Endothelial cell of umbilical vein (primary cell): ENCODE data around the gene CMIP. TPM values are rescaled to one million over a fixed set of nuclear protein-coding genes. Genes with fewer than 3 reads are reported as not detected.

Experiments used
- BruUV-seq: library from RNA; stranded (reverse); fragments of 400-500 nt; replicated peaks from 2 replicates; lab custom pipeline; 2021; lab: Mats Ljungman, UMichigan
- CTCF ChIA-PET: fragments of 300-600, 350-600 bp; sonication (Branson Sonifier 250); formaldehyde crosslinking; loops from one replicate; lab custom pipeline; 2021; ENCODE audit warnings: antibody characterized with exemption, inconsistent platforms; lab: Charles Lee
- POLR2A ChIA-PET: fragments of 300-600, 350-600 bp; sonication (Branson Sonifier 250); formaldehyde crosslinking; loops from one replicate; lab custom pipeline; 2021; ENCODE audit warnings: antibody characterized with exemption, inconsistent platforms; lab: Charles Lee
- DNase-seq: peaks from one replicate; pipeline ENCODE4 v3.0.0-alpha.2; 2011; ENCODE audit warnings: low read depth, low spot score
- FAIRE-seq: peaks from 2 replicates; lab custom pipeline; 2011; peaks lifted over from hg19 to GRCh38; lab: Jason Lieb, UNC
- H2AFZ ChIP-seq: 2 replicates; pipeline ENCODE4 v1.6.0; 2012; ENCODE audit warnings: low read depth, low read length, control low read depth, inconsistent platforms
- H3K27ac ChIP-seq: 2 replicates; pipeline ENCODE4 v1.5.1; 2011; ENCODE audit warnings: low read depth, mild to moderate bottlenecking, control low read depth, low read length, moderate library complexity; ENCODE audit not compliant: insufficient read depth
- H3K27me3 ChIP-seq, 2 experiments: 2 replicates each; pipeline versions ENCODE4 v1.6.0 to v1.6.1; 2011; ENCODE audit warnings: low read length in 2 of 2, mixed read lengths in 1 of 2; ENCODE audit not compliant: control insufficient read depth in 2 of 2, insufficient read depth in 2 of 2
- H3K36me3 ChIP-seq, 2 experiments: 2 replicates in 1 of 2; 3 replicates in 1 of 2; pipeline ENCODE4 v1.5.1; 2011; ENCODE audit warnings: low read length in 2 of 2, mild to moderate bottlenecking in 1 of 2, moderate library complexity in 1 of 2; ENCODE audit not compliant: control insufficient read depth in 2 of 2, insufficient read depth in 2 of 2; ENCODE audit errors: extremely low read depth in 1 of 2
- H3K4me1 ChIP-seq: 3 replicates; pipeline ENCODE4 v1.5.1; 2011; ENCODE audit warnings: mild to moderate bottlenecking, low read length; ENCODE audit not compliant: control insufficient read depth, insufficient read depth; ENCODE audit errors: extremely low read depth
- H3K4me2 ChIP-seq: 2 replicates; pipeline ENCODE4 v1.6.1; 2011; ENCODE audit warnings: low read length, control low read depth, mixed read lengths; ENCODE audit not compliant: insufficient read depth
- H3K4me3 ChIP-seq, 3 experiments: fragments of 200-600 bp in 1 of 3; sonication (generic), shearing (Covaris generic) in 1 of 3; replicated peaks in 1 of 3; 2 replicates each; pipeline ENCODE4 v1.5.1; 2011 to 2016; ENCODE audit warnings: control low read depth in 3 of 3, low read length in 3 of 3, mild to moderate bottlenecking in 2 of 3, inconsistent platforms in 1 of 3, low read depth in 1 of 3, moderate library complexity in 1 of 3; ENCODE audit not compliant: insufficient read depth in 1 of 3
- H3K79me2 ChIP-seq: 2 replicates; pipeline ENCODE4 v1.6.0; 2012; ENCODE audit warnings: low read length, inconsistent platforms; ENCODE audit not compliant: control insufficient read depth, insufficient read depth
- H3K9ac ChIP-seq: replicated peaks from 2 replicates; pipeline ENCODE3; 2011; ENCODE audit warnings: low read length, control low read depth; ENCODE audit not compliant: insufficient read depth; ENCODE audit errors: extremely low read depth
- H3K9me1 ChIP-seq: replicated peaks from 3 replicates; pipeline ENCODE4 v1.6.0; 2011; ENCODE audit warnings: mild to moderate bottlenecking, low read length; ENCODE audit not compliant: control insufficient read depth, insufficient read depth; ENCODE audit errors: extremely low read depth
- H3K9me3 ChIP-seq: replicated peaks from 2 replicates; pipeline ENCODE4 v1.5.1; 2012; ENCODE audit warnings: low read length, inconsistent platforms; ENCODE audit not compliant: control insufficient read depth, insufficient read depth
- H4K20me1 ChIP-seq: replicated peaks from 2 replicates; pipeline ENCODE3; 2011; ENCODE audit warnings: mild to moderate bottlenecking, low read length; ENCODE audit not compliant: control insufficient read depth, insufficient read depth; ENCODE audit errors: extremely low read depth
- EZH2 ChIP-seq: IDR thresholded peaks from 2 replicates; pipeline ENCODE4 v1.6.1; 2012; ENCODE audit warnings: borderline replicate concordance, low read depth, mild to moderate bottlenecking, moderate library complexity, low read length, inconsistent platforms; ENCODE audit not compliant: severe bottlenecking
- FOS ChIP-seq: IDR thresholded peaks from 2 replicates; pipeline ENCODE4 v1.6.1; 2011; ENCODE audit warnings: mild to moderate bottlenecking, low read length, moderate library complexity, borderline replicate concordance; ENCODE audit not compliant: insufficient read depth
- GATA2 ChIP-seq: IDR thresholded peaks from 2 replicates; pipeline ENCODE4 v1.7.0; 2011; ENCODE audit warnings: low read depth, mild to moderate bottlenecking, moderate library complexity, mixed read lengths, low read length; ENCODE audit not compliant: insufficient read length, insufficient read depth
- JUN ChIP-seq: IDR thresholded peaks from 2 replicates; pipeline ENCODE4 v1.6.1; 2011; ENCODE audit warnings: borderline replicate concordance, low read depth; ENCODE audit not compliant: insufficient read length, insufficient read depth
- MYC ChIP-seq: IDR thresholded peaks from one replicate; pipeline ENCODE4 v1.6.1; 2011; ENCODE audit warnings: mild to moderate bottlenecking, low read depth, low read length
- POLR2A ChIP-seq: IDR thresholded peaks from 2 replicates; pipeline ENCODE4 v1.6.1; 2012; ENCODE audit warnings: low read depth, mild to moderate bottlenecking, control low read depth, low read length
- POLR2AphosphoS5 ChIP-seq: IDR thresholded peaks from 2 replicates; pipeline ENCODE4 v1.6.1; 2012; ENCODE audit warnings: low read depth, mild to moderate bottlenecking, control low read depth, low read length, moderate library complexity; ENCODE audit not compliant: insufficient read depth
- dilution Hi-C: fragments of 300-500 bp; cut with MboI; formaldehyde crosslinking; loops from one replicate; pipeline ENCODE4 v1.15.0; 2019; ENCODE audit warnings: low sequenced_read_pairs; ENCODE audit not compliant: extremely low pct_ligation_motif_present
- intact Hi-C: fragments of 100-400 bp; cut with micrococcal nuclease; formaldehyde crosslinking; loops from one replicate; pipeline ENCODE4 v1.10.0; 2022
- polyA plus RNA-seq, 4 experiments: library from polyadenylated mRNA; depleted of rRNA in 3 of 4; stranded (reverse) in 3 of 4; unstranded in 1 of 4; fragments of >200 nt; gene quantifications; 2 replicates each; pipeline versions ENCODE4 v1.2.1 to v1.2.3, GENCODE V29; 2011 to 2012; ENCODE audit warnings: missing spikeins in 1 of 4
- total RNA-seq: library from RNA; stranded (reverse); gene quantifications from 2 replicates; pipeline ENCODE4 v1.2.3, GENCODE V29; 2021
- TF ChIP-seq, protein P1 (sequence below), 2 donors: IDR thresholded peaks; 1 replicate in 1 of 2; 2 replicates in 1 of 2; pipeline ENCODE4 v1.5.1; 2011; ENCODE audit warnings: low read length in 2 of 2, mild to moderate bottlenecking in 2 of 2, moderate library complexity in 2 of 2, control low read depth in 1 of 2, inconsistent platforms in 1 of 2, low read depth in 1 of 2; ENCODE audit not compliant: insufficient read depth in 1 of 2; ENCODE audit errors: extremely low read depth in 1 of 2
- TF ChIP-seq, protein P2 (sequence below): IDR thresholded peaks from 2 replicates; pipeline ENCODE4 v1.6.1; 2011; ENCODE audit not compliant: insufficient read depth, insufficient read length

CMIP gene
- total and polyA plus RNA-seq, 2 donors (not counting 3 experiments of a cell fraction or from before 2014, with no cell fraction given): 29.0 to 101 TPM

DNA sequence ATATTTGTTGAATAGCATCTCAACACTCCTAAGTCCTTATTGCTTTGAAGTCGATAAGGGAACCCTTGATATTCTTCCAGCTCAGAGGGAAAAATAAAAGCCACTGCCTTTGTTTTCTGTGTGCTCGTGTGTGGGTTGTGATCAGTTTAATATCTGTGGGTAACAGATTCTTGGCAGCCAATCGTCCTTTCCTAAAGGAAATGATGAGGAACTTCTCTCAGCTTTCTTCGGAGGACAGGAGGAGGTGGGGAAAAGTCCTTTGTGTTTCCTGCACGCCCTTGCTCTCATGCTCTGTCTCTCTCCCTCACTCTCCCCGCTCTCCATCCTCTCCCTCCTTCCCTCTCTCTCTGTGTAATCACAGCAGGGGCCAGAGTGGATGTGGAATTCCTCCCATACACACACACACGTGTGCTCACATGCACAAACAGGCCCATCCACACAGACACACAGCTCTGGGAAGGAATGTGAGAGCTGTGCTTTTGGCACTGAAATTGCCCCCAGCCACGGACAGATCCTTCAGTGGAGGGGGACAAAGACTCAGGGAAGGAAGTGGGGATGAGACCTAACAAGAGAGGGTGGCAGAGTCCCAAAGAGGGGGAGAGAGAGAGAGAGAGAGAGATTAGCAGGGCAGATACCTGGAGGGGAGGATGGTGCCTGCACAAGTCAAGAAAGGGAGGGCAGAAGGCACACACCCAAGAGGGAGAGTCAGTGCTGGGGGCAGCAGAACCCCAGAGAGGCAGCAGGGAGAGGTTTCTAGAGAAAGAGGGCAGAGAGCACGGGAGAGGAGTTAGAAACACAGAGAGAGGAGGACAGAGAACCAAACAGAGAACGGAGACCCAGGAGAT is 250.9 kb downstream of the CMIP start:
- intact Hi-C loops (loop anchor here (1.0 to 5.0 kb wide), 4 partner anchors 9 to 758 kb away; no protein-coding TSS in a partner anchor), dilution Hi-C loops (no loop called here)
- Histone ChIP-seq H3K4me3 (no peak overlapping the region), H4K20me1 (no peaks in the 10 kb centered on the region), H3K9me3 (no peaks in the 10 kb centered on the region), H3K36me3 (peaks cover 4 to 19% of the 10 kb centered on the region in 2 experiments), H3K79me2 (no peaks in the 10 kb centered on the region), H3K27ac (peak overlapping the region; percentile 98), H3K4me2 (peak overlapping the region; percentile 35), H3K27me3 (no peaks in the 10 kb centered on the region), H3K4me1 (peaks cover 64% of the 10 kb centered on the region), H2AFZ (no peak overlapping the region), H3K9ac (peak overlapping the region; percentile 86), H3K9me1 (no peaks in the 10 kb centered on the region)
- TF ChIP-seq MYC (no peak), GATA2 (peak; percentile 73), JUN (peak; percentile 35), EZH2 (no peak), POLR2A (no peak), POLR2AphosphoS5 (peak; percentile 38), FOS (no peak)
- TF ChIP-seq, protein P1, sequence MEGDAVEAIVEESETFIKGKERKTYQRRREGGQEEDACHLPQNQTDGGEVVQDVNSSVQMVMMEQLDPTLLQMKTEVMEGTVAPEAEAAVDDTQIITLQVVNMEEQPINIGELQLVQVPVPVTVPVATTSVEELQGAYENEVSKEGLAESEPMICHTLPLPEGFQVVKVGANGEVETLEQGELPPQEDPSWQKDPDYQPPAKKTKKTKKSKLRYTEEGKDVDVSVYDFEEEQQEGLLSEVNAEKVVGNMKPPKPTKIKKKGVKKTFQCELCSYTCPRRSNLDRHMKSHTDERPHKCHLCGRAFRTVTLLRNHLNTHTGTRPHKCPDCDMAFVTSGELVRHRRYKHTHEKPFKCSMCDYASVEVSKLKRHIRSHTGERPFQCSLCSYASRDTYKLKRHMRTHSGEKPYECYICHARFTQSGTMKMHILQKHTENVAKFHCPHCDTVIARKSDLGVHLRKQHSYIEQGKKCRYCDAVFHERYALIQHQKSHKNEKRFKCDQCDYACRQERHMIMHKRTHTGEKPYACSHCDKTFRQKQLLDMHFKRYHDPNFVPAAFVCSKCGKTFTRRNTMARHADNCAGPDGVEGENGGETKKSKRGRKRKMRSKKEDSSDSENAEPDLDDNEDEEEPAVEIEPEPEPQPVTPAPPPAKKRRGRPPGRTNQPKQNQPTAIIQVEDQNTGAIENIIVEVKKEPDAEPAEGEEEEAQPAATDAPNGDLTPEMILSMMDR (IDR thresholded peaks at IDR 0.05; ENCODE audit: extremely low read depth in 1 of 2, insufficient read depth in 1 of 2, low read depth in 1 of 2, low read length in 2 of 2): no peak
- TF ChIP-seq, protein P2, sequence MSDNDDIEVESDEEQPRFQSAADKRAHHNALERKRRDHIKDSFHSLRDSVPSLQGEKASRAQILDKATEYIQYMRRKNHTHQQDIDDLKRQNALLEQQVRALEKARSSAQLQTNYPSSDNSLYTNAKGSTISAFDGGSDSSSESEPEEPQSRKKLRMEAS: peak; percentile 21
- BruUV-seq: no TSS peak
- ChIA-PET CTCF (interaction anchor here (0.6 to 5.2 kb wide), 8 partner anchors 9 to 328 kb away, joined by 3 to 85 read pairs (median 4); no protein-coding TSS in a partner anchor), POLR2A (interaction anchor here (0.7 to 1.5 kb wide), 4 partner anchors 9 to 83 kb away, joined by 3 to 10 read pairs (median 4); no protein-coding TSS in a partner anchor)
- peak; percentile 95 for DNase-seq
- FAIRE-seq: peak; percentile 96
